H1 (cell line): ENCODE measurements around the gene RIPOR1. TPM values are rescaled to one million over a fixed set of nuclear protein-coding genes. Genes with fewer than 3 reads are reported as not detected.

Source experiments
- CTCF ChIA-PET: fragments of 300-600 bp; sonication (Branson Sonifier 250); formaldehyde crosslinking; loops from one replicate; lab custom pipeline; 2021; ENCODE audit not compliant: partially characterized antibody; lab: Charles Lee
- POLR2A ChIA-PET: fragments of 300-600 bp; sonication (Branson Sonifier 250); formaldehyde crosslinking; loops from one replicate; lab custom pipeline; 2021; ENCODE audit warnings: inconsistent platforms; ENCODE audit not compliant: partially characterized antibody; lab: Charles Lee
- DNase-seq, 2 experiments: peaks; one replicate each; pipeline versions ENCODE4 v3.0.0 to v3.0.0-alpha.2; 2010 to 2022; ENCODE audit warnings: low spot score in 2 of 2, low read depth in 1 of 2, mixed read lengths in 1 of 2
- FAIRE-seq: peaks from 2 replicates; lab custom pipeline; 2011; peaks lifted over from hg19 to GRCh38; lab: Jason Lieb, UNC
- H2AFZ ChIP-seq: 2 replicates; pipeline ENCODE4 v1.8.1; 2012; ENCODE audit warnings: low read length, inconsistent platforms
- H2AK5ac ChIP-seq: 2 replicates; pipeline ENCODE4 v1.6.1; 2013; ENCODE audit warnings: low read depth, low read length
- H2BK120ac ChIP-seq: replicated peaks from 2 replicates; pipeline ENCODE3; 2013; ENCODE audit warnings: low read depth, low read length, inconsistent platforms
- H2BK12ac ChIP-seq: 2 replicates; pipeline ENCODE4 v1.6.1; 2013; ENCODE audit warnings: low read depth, low read length
- H2BK15ac ChIP-seq: 2 replicates; pipeline ENCODE4 v1.6.1; 2013; ENCODE audit warnings: low read length
- H2BK20ac ChIP-seq: 2 replicates; pipeline ENCODE4 v1.6.1; 2013; ENCODE audit warnings: low read length
- H2BK5ac ChIP-seq: 2 replicates; pipeline ENCODE4 v1.6.1; 2013; ENCODE audit warnings: low read depth, low read length
- H3K14ac ChIP-seq: 2 replicates; pipeline ENCODE4 v1.6.1; 2013; ENCODE audit warnings: inconsistent platforms; ENCODE audit not compliant: insufficient read length
- H3K18ac ChIP-seq: 2 replicates; pipeline ENCODE4 v1.6.1; 2013; ENCODE audit warnings: low read length; ENCODE audit errors: extremely low read depth
- H3K23ac ChIP-seq: 2 replicates; pipeline ENCODE4 v1.6.1; 2013; ENCODE audit warnings: inconsistent platforms; ENCODE audit not compliant: insufficient read length
- H3K23me2 ChIP-seq: 2 replicates; pipeline ENCODE4 v1.6.1; 2013; ENCODE audit warnings: low read depth, low read length
- H3K27ac ChIP-seq: 2 replicates; pipeline ENCODE4 v1.6.1; 2011; ENCODE audit warnings: low read depth, low read length, inconsistent platforms
- H3K27me3 ChIP-seq, 4 experiments: replicated peaks in 1 of 4; 1 replicate in 1 of 4; 2 replicates in 3 of 4; pipeline versions ENCODE4 v1.6.1 to v1.8.1; 2011 to 2013; ENCODE audit warnings: low read length in 3 of 4, mild to moderate bottlenecking in 3 of 4, inconsistent platforms in 2 of 4, mixed read lengths in 2 of 4, moderate library complexity in 1 of 4; ENCODE audit not compliant: control insufficient read depth in 3 of 4, insufficient read depth in 3 of 4; ENCODE audit errors: extremely low read depth in 1 of 4
- H3K36me3 ChIP-seq, 4 experiments: 2 replicates each; pipeline versions ENCODE4 v1.6.1 to v1.8.1; 2011 to 2013; ENCODE audit warnings: mild to moderate bottlenecking in 4 of 4, low read length in 3 of 4, moderate library complexity in 2 of 4, control low read depth in 1 of 4, inconsistent platforms in 1 of 4; ENCODE audit not compliant: insufficient read depth in 4 of 4, control insufficient read depth in 2 of 4
- H3K4ac ChIP-seq: replicated peaks from 2 replicates; pipeline ENCODE3; 2013; ENCODE audit warnings: low read length, low read depth, mixed read lengths, inconsistent platforms; ENCODE audit not compliant: insufficient read length
- H3K4me1 ChIP-seq, 4 experiments: replicated peaks in 1 of 4; 1 replicate in 1 of 4; 2 replicates in 3 of 4; pipeline versions ENCODE4 v1.6.1 to v1.8.1; 2011 to 2013; ENCODE audit warnings: low read length in 3 of 4, inconsistent platforms in 2 of 4, mixed read lengths in 1 of 4; ENCODE audit not compliant: insufficient read depth in 4 of 4, control insufficient read depth in 3 of 4
- H3K4me2 ChIP-seq, 2 experiments: 2 replicates each; pipeline versions ENCODE4 v1.6.1 to v1.8.1; 2011 to 2013; ENCODE audit warnings: low read depth in 2 of 2, low read length in 2 of 2, control low read depth in 1 of 2, inconsistent platforms in 1 of 2, mild to moderate bottlenecking in 1 of 2; ENCODE audit not compliant: insufficient read depth in 1 of 2
- H3K4me3 ChIP-seq, 4 experiments: fragments of 200-600, 300-600 bp in 1 of 4; sonication (generic), shearing (Covaris generic), sonication (Bioruptor Twin) in 1 of 4; 2 replicates each; pipeline versions ENCODE4 v1.5.1 to v1.8.1; 2011 to 2016; ENCODE audit warnings: low read length in 4 of 4, low read depth in 3 of 4, control low read depth in 2 of 4, inconsistent platforms in 2 of 4, mild to moderate bottlenecking in 2 of 4, mixed read lengths in 1 of 4, moderate library complexity in 1 of 4; ENCODE audit not compliant: insufficient read depth in 2 of 4; ENCODE audit errors: extremely low read depth in 1 of 4
- H3K56ac ChIP-seq: replicated peaks from 2 replicates; pipeline ENCODE3; 2013; ENCODE audit warnings: low read depth, mild to moderate bottlenecking, mixed read lengths, low read length, inconsistent platforms; ENCODE audit not compliant: insufficient read length
- H3K79me1 ChIP-seq: 2 replicates; pipeline ENCODE4 v1.6.1; 2013; ENCODE audit warnings: low read depth, low read length, control low read depth
- H3K79me2 ChIP-seq, 2 experiments: 2 replicates each; pipeline versions ENCODE4 v1.6.1 to v1.8.1; 2012 to 2013; ENCODE audit warnings: low read length in 2 of 2, mild to moderate bottlenecking in 2 of 2, inconsistent platforms in 1 of 2; ENCODE audit not compliant: insufficient read depth in 2 of 2, control insufficient read depth in 1 of 2
- H3K9ac ChIP-seq, 4 experiments: replicated peaks in 1 of 4; 1 replicate in 1 of 4; 2 replicates in 3 of 4; pipeline versions ENCODE4 v1.6.1 to v1.8.1; 2011 to 2013; ENCODE audit warnings: low read depth in 3 of 4, low read length in 3 of 4, control low read depth in 2 of 4, mild to moderate bottlenecking in 2 of 4, moderate library complexity in 2 of 4, inconsistent platforms in 1 of 4; ENCODE audit errors: extremely low read depth in 1 of 4
- H3K9me3 ChIP-seq, 2 experiments: 2 replicates each; pipeline versions ENCODE4 v1.6.1 to v1.8.1; 2012 to 2013; ENCODE audit warnings: mild to moderate bottlenecking in 2 of 2, moderate library complexity in 2 of 2, control low read depth in 1 of 2, inconsistent platforms in 1 of 2, low read depth in 1 of 2, low read length in 1 of 2, mixed read lengths in 1 of 2; ENCODE audit not compliant: insufficient read depth in 2 of 2
- H4K20me1 ChIP-seq, 2 experiments: replicated peaks in 1 of 2; 2 replicates each; pipeline versions ENCODE3 to v1.8.1; 2011 to 2013; ENCODE audit warnings: inconsistent platforms in 2 of 2, low read length in 2 of 2, mild to moderate bottlenecking in 1 of 2; ENCODE audit not compliant: insufficient read depth in 2 of 2, control insufficient read depth in 1 of 2
- H4K5ac ChIP-seq: 2 replicates; pipeline ENCODE4 v1.6.1; 2013; ENCODE audit warnings: low read length, low read depth, mixed read lengths, inconsistent platforms; ENCODE audit not compliant: insufficient read length
- H4K8ac ChIP-seq: 2 replicates; pipeline ENCODE4 v1.8.0; 2013; ENCODE audit warnings: mild to moderate bottlenecking, moderate library complexity, low read length, inconsistent platforms; ENCODE audit not compliant: insufficient read depth; ENCODE audit errors: extremely low read depth
- H4K91ac ChIP-seq: replicated peaks from 2 replicates; pipeline ENCODE3; 2013; ENCODE audit warnings: low read length, mixed read lengths, inconsistent platforms; ENCODE audit not compliant: insufficient read length
- BCL11A ChIP-seq, 2 experiments: IDR thresholded peaks; one replicate each; pipeline ENCODE4 v1.6.1; 2011; ENCODE audit warnings: low read depth in 2 of 2, low read length in 2 of 2, mild to moderate bottlenecking in 2 of 2
- CHD2 ChIP-seq: IDR thresholded peaks from 2 replicates; pipeline ENCODE4 v1.6.1; 2012; ENCODE audit warnings: low read length, improper control_type of control experiment
- GABPA ChIP-seq: IDR thresholded peaks from 2 replicates; pipeline ENCODE4 v1.6.1; 2011; ENCODE audit warnings: mild to moderate bottlenecking, low read length, moderate library complexity, borderline replicate concordance; ENCODE audit not compliant: insufficient read depth
- PHF8 ChIP-seq: fragments of 200-600 bp; sonication (generic); conservative IDR thresholded peaks from 2 replicates; pipeline ENCODE4 v1.7.1; 2012; ENCODE audit warnings: low read depth, mild to moderate bottlenecking, inconsistent platforms, low read length, moderate library complexity
- POLR2A ChIP-seq, 2 experiments: IDR thresholded peaks; 1 replicate in 1 of 2; 2 replicates in 1 of 2; pipeline ENCODE4 v1.6.1; 2011; ENCODE audit warnings: low read depth in 2 of 2, low read length in 2 of 2, mild to moderate bottlenecking in 2 of 2; ENCODE audit errors: control extremely low read depth in 1 of 2
- POLR2AphosphoS5 ChIP-seq: IDR thresholded peaks from 2 replicates; pipeline ENCODE4 v1.6.1; 2011; ENCODE audit warnings: low read depth, low read length
- RFX5 ChIP-seq: IDR thresholded peaks from 2 replicates; pipeline ENCODE4 v1.6.1; 2011; ENCODE audit warnings: low read depth, low read length, improper control_type of control experiment, borderline replicate concordance
- SIRT6 ChIP-seq: IDR thresholded peaks from one replicate; pipeline ENCODE4 v1.7.1; 2012; ENCODE audit warnings: low read length, inconsistent platforms
- TAF1 ChIP-seq: IDR thresholded peaks from 2 replicates; pipeline ENCODE4 v1.6.1; 2011; ENCODE audit warnings: mild to moderate bottlenecking, low read depth, low read length
- TCF12 ChIP-seq: IDR thresholded peaks from 2 replicates; pipeline ENCODE4 v1.6.1; 2011; ENCODE audit warnings: low read depth, mild to moderate bottlenecking, low read length
- WGBS, 2 experiments: shearing (Covaris generic) in 1 of 2; methylation state at CpG; one replicate each; pipeline versions ENCODE4 v1.1.6 to v1.1.7; 2013 to 2015; ENCODE audit warnings: low lambda C conversion rate in 2 of 2, mixed read lengths in 2 of 2, inconsistent platforms in 1 of 2, low coverage in 1 of 2, missing lambda C conversion rate in 1 of 2; ENCODE audit not compliant: insufficient replicate concordance in 2 of 2, insufficient coverage in 1 of 2, insufficient read length in 1 of 2; ENCODE audit errors: extremely low coverage in 1 of 2, missing lambda C conversion rate in 1 of 2; 5-methylcytosine and 5-hydroxymethylcytosine counted together
- polyA plus RNA-seq, 7 experiments: library from polyadenylated mRNA; depleted of rRNA in 3 of 7; stranded (reverse) in 5 of 7; unstranded in 2 of 7; fragments of >200 nt in 5 of 7; fragments of 200-250 nt in 2 of 7; gene quantifications; 1 replicate in 5 of 7; 2 replicates in 1 of 7; 4 replicates in 1 of 7; pipeline versions ENCODE4 v1.2.1 to v1.2.3, GENCODE V29; 2011 to 2013; ENCODE audit warnings: missing spikeins in 2 of 7, mixed read lengths in 2 of 7
- total RNA-seq: library from RNA; stranded (reverse); fragmentation: NEBNext Ultra II Directional; extraction: Animal tissue kit (Norgen Biotek cat#: 25700); gene quantifications from 2 replicates; pipeline ENCODE4 v1.2.1, GENCODE V29; 2021
- TF ChIP-seq, protein P1 (sequence below): IDR thresholded peaks from 2 replicates; pipeline ENCODE4 v1.6.1; 2011; ENCODE audit warnings: low read length, improper control_type of control experiment

RIPOR1 gene
- total and polyA plus RNA-seq, 2 of the 8 experiments (the other 6 are each of a cell fraction or from before 2014, with no cell fraction given) = 2.7 to 10.1 TPM

DNA sequence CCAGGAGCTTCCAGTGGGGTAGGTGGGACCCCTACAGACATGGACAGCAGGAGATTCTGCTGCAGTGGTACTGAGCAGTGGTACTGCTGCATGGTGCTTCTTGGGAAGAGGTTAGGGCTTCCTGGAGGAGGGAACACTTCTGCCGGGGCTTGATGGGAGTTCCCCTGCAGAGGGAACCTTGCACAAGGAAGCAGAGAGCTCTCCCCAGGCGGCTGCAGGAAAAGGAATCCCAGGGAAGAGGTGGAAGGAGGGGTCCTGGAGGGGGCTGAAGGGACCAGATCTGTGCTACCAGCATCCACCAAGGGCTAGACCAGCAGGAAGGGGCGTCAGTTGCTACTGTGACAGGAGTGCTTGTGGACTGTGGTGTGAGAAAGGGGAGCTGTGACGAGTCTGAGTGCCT lies 10.6 kb downstream of the RIPOR1 start:
- H2BK120ac ChIP-seq = no peak overlapping the region
- H2BK5ac ChIP-seq = no peak overlapping the region
- no peak overlapping the region for H3K23ac ChIP-seq
- CTCF ChIA-PET = interaction anchor here (0.6 to 4.1 kb wide), 11 partner anchors 8 to 129 kb away, joined by 3 to 28 read pairs (median 11); partner anchors contain the start of gene CARMIL2
- H2BK15ac ChIP-seq = no peak overlapping the region
- TF ChIP-seq TCF12 (no peak), BCL11A (IDR thresholded peaks at IDR 0.05; ENCODE audit: low read depth in 2 of 2, low read length in 2 of 2) (no peak), SIRT6 (no peak), GABPA (no peak), PHF8 (no peak), TAF1 (no peak), POLR2A (IDR thresholded peaks at IDR 0.05; ENCODE audit: control extremely low read depth in 1 of 2, low read depth in 2 of 2, low read length in 2 of 2) (no peak), POLR2AphosphoS5 (no peak), RFX5 (no peak), CHD2 (no peak)
- TF ChIP-seq, protein P1, sequence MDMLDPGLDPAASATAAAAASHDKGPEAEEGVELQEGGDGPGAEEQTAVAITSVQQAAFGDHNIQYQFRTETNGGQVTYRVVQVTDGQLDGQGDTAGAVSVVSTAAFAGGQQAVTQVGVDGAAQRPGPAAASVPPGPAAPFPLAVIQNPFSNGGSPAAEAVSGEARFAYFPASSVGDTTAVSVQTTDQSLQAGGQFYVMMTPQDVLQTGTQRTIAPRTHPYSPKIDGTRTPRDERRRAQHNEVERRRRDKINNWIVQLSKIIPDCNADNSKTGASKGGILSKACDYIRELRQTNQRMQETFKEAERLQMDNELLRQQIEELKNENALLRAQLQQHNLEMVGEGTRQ = no peak
- no peak overlapping the region for H4K5ac ChIP-seq
- H3K14ac ChIP-seq = no peak overlapping the region
- peaks cover 11 to 31% of the 10 kb centered on the region in 2 experiments for H4K20me1 ChIP-seq
- no peak overlapping the region for H3K9ac ChIP-seq
- no peak overlapping the region for H3K18ac ChIP-seq
- no peak overlapping the region for H3K56ac ChIP-seq
- 54% methylated on average over 4 of the region's 4 CpGs; no CpG with 5 or more reads in 1 of the 2 experiments for WGBS, 2 experiments
- peaks cover 0 to 3% (median 0%) of the 10 kb centered on the region in 4 experiments; a peak in 2 of 8 replicates for H3K36me3 ChIP-seq
- no peak overlapping the region; the same call in 1 of the 2 replicates for H2BK20ac ChIP-seq
- 0 out of 2 replicates have a peak overlapping the region, but pooled peaks have one; percentile 17 for H2AK5ac ChIP-seq
- H3K27me3 ChIP-seq = peaks cover 35 to 74% (median 70%) of the 10 kb centered on the region in 4 experiments
- peak overlapping the region in 1 of 2 experiments; percentile 89; a peak in 2 of 4 replicates for H3K4me2 ChIP-seq
- H3K4ac ChIP-seq = no peak overlapping the region
- no peak overlapping the region for H4K8ac ChIP-seq
- POLR2A ChIA-PET = interaction anchor here (0.7 to 5.1 kb wide), 9 partner anchors 8 to 124 kb away, joined by 3 to 27 read pairs (median 4); partner anchors contain the start of genes CTCF and RIPOR1
- H3K27ac ChIP-seq = no peak overlapping the region
- peaks cover 16% of the 10 kb centered on the region; the same call in 1 of the 2 replicates for H3K23me2 ChIP-seq
- no peak overlapping the region for H2BK12ac ChIP-seq
- H3K79me1 ChIP-seq = no peaks in the 10 kb centered on the region; the same call in 1 of the 2 replicates
- no peaks in the 10 kb centered on the region for H3K9me3 ChIP-seq
- FAIRE-seq (no peak), DNase-seq (no peak)
- H2AFZ ChIP-seq = no peak overlapping the region
- no peaks in the 10 kb centered on the region for H3K79me2 ChIP-seq
- H3K4me3 ChIP-seq = peak overlapping the region in 1 of 4 experiments; percentile 73; a peak in 2 of 8 replicates
- H4K91ac ChIP-seq = no peak overlapping the region
- peaks cover 0 to 11% (median 6%) of the 10 kb centered on the region in 4 experiments; a peak in 5 of 7 replicates for H3K4me1 ChIP-seq
